SK-N-SH (cell line): Measurements from ENCODE around the gene PPP1R27. TPM values are rescaled to one million over a fixed set of nuclear protein-coding genes. Genes with fewer than 3 reads are reported as not detected.

Source experiments
- CTCF ChIA-PET: fragments of 300-600, 350-600 bp; formaldehyde crosslinking; extraction: SDS; loops from one replicate; lab custom pipeline; 2021; lab: Yijun Ruan, JAX
- POLR2A ChIA-PET: fragments of 350-600 bp; sonication (Branson Sonifier 250); formaldehyde crosslinking; extraction: SDS; loops from one replicate; lab custom pipeline; 2020; ENCODE audit warnings: antibody characterized with exemption, inconsistent platforms; lab: Yijun Ruan, JAX
- DNase-seq: peaks from one replicate; pipeline ENCODE4 v3.0.0; 2012
- H2AFZ ChIP-seq: fragments of 200-600 bp; sonication (generic); 2 replicates; pipeline ENCODE4 v1.8.1; 2016; ENCODE audit warnings: antibody characterized with exemption, mild to moderate bottlenecking, low read depth
- H3F3A ChIP-seq: fragments of 200-600 bp; sonication (generic); replicated peaks from 2 replicates; pipeline ENCODE3; 2016; ENCODE audit warnings: antibody characterized with exemption, mild to moderate bottlenecking; ENCODE audit not compliant: insufficient read depth
- H3K27ac ChIP-seq, 2 experiments: fragments of 200-500 bp in 1 of 2; fragments of 200-600 bp in 1 of 2; sonication (Bioruptor generic) in 1 of 2; sonication (generic), shearing (Covaris generic) in 1 of 2; 2 replicates each; pipeline versions ENCODE4 v1.5.1 to v1.6.1; 2014 to 2016; ENCODE audit warnings: low read depth in 2 of 2, inconsistent platforms in 1 of 2, low read length in 1 of 2, mild to moderate bottlenecking in 1 of 2, mixed read lengths in 1 of 2
- H3K27me3 ChIP-seq: fragments of 200-600 bp; sonication (generic), shearing (Covaris generic); 2 replicates; pipeline ENCODE4 v1.6.1; 2016; ENCODE audit warnings: mixed run types; ENCODE audit not compliant: insufficient read depth
- H3K36me3 ChIP-seq, 2 experiments: fragments of 200-500 bp in 1 of 2; fragments of 200-600 bp in 1 of 2; sonication (Bioruptor generic) in 1 of 2; sonication (generic) in 1 of 2; replicated peaks in 1 of 2; 2 replicates each; pipeline versions ENCODE3 to v1.5.1; 2014 to 2016; ENCODE audit warnings: low read length in 1 of 2, mild to moderate bottlenecking in 1 of 2; ENCODE audit not compliant: insufficient read depth in 2 of 2, control insufficient read depth in 1 of 2
- H3K4me1 ChIP-seq, 2 experiments: fragments of 200-500 bp in 1 of 2; fragments of 200-600 bp in 1 of 2; sonication (Bioruptor generic) in 1 of 2; sonication (generic), shearing (Covaris generic) in 1 of 2; 2 replicates each; pipeline versions ENCODE4 v1.5.1 to v1.6.1; 2014 to 2016; ENCODE audit warnings: low read depth in 1 of 2, low read length in 1 of 2, mixed run types in 1 of 2; ENCODE audit not compliant: insufficient read depth in 2 of 2, control insufficient read depth in 1 of 2
- H3K4me2 ChIP-seq: fragments of 200-600 bp; sonication (generic), shearing (Covaris generic); 2 replicates; pipeline ENCODE4 v1.6.1; 2017; ENCODE audit warnings: mixed run types
- H3K4me3 ChIP-seq, 2 experiments: fragments of 200-500 bp in 1 of 2; fragments of 200-600 bp in 1 of 2; sonication (Bioruptor generic) in 1 of 2; sonication (generic), shearing (Covaris generic) in 1 of 2; 2 replicates each; pipeline versions ENCODE4 v1.5.1 to v1.8.1; 2014 to 2016; ENCODE audit warnings: low read depth in 2 of 2, inconsistent platforms in 1 of 2, low read length in 1 of 2, mild to moderate bottlenecking in 1 of 2, mixed read lengths in 1 of 2, moderate library complexity in 1 of 2
- H3K79me2 ChIP-seq: fragments of 200-600 bp; sonication (generic); 2 replicates; pipeline ENCODE4 v1.8.1; 2017; ENCODE audit warnings: mild to moderate bottlenecking; ENCODE audit not compliant: insufficient read depth
- H3K9ac ChIP-seq: fragments of 200-600 bp; sonication (generic); 2 replicates; pipeline ENCODE4 v1.6.1; 2017; ENCODE audit warnings: mixed run types
- H3K9me2 ChIP-seq: fragments of 200-600 bp; sonication (generic); 2 replicates; pipeline ENCODE4 v1.6.1; 2017; ENCODE audit warnings: mixed run types
- H3K9me3 ChIP-seq: fragments of 200-600 bp; sonication (generic); 2 replicates; pipeline ENCODE4 v1.6.1; 2017; ENCODE audit warnings: mixed run types, mild to moderate bottlenecking, moderate library complexity
- H4K20me1 ChIP-seq: fragments of 200-600 bp; sonication (generic); 2 replicates; pipeline ENCODE4 v1.6.1; 2017; ENCODE audit warnings: mild to moderate bottlenecking, mixed run types; ENCODE audit not compliant: insufficient read depth
- CHD2 ChIP-seq: fragments of 150-350 bp; IDR thresholded peaks from 2 replicates; pipeline ENCODE4 v1.6.1; 2018; ENCODE audit warnings: low read length; ENCODE audit not compliant: partially characterized antibody
- ELF1 ChIP-seq: IDR thresholded peaks from 2 replicates; pipeline ENCODE4 v1.4.0; 2012
- EP300 ChIP-seq, 2 experiments: IDR thresholded peaks; 2 replicates each; pipeline versions ENCODE4 v1.4.0 to v1.6.1; 2012; ENCODE audit warnings: borderline replicate concordance in 1 of 2, low read depth in 1 of 2, low read length in 1 of 2
- EZH2phosphoT487 ChIP-seq: fragments of 200-600 bp; sonication (generic); IDR thresholded peaks from 2 replicates; pipeline ENCODE4 v1.6.1; 2017; ENCODE audit warnings: low read depth, mixed run types, mild to moderate bottlenecking, antibody characterized with exemption, moderate library complexity, borderline replicate concordance
- FOXM1 ChIP-seq: IDR thresholded peaks from 2 replicates; pipeline ENCODE4 v1.4.0; 2012; ENCODE audit warnings: low read depth, mild to moderate bottlenecking
- GATA2 ChIP-seq: sonication (generic); formaldehyde crosslinking; IDR thresholded peaks from 2 replicates; pipeline ENCODE4 v1.5.0; 2020; ENCODE audit warnings: mild to moderate bottlenecking, missing genetic modification reagents
- NRF1 ChIP-seq: IDR thresholded peaks from 2 replicates; pipeline ENCODE4 v1.6.1; 2012; ENCODE audit warnings: low read depth, mild to moderate bottlenecking, low read length
- PBX3 ChIP-seq: IDR thresholded peaks from 2 replicates; pipeline ENCODE4; 2012
- POLR2AphosphoS5 ChIP-seq: IDR thresholded peaks from 2 replicates; pipeline ENCODE4 v1.6.1; 2012; ENCODE audit warnings: low read depth, low read length
- RAD21 ChIP-seq: IDR thresholded peaks from 2 replicates; pipeline ENCODE4 v1.6.1; 2012; ENCODE audit warnings: mild to moderate bottlenecking, low read length
- RCOR1 ChIP-seq: fragments of 150-350 bp; IDR thresholded peaks from 2 replicates; pipeline ENCODE4 v1.6.1; 2017; ENCODE audit warnings: antibody characterized with exemption, low read length
- REST ChIP-seq: IDR thresholded peaks from 2 replicates; pipeline ENCODE4 v1.6.1; 2012; ENCODE audit warnings: mild to moderate bottlenecking, low read depth, low read length, moderate library complexity
- RFX5 ChIP-seq: IDR thresholded peaks from 2 replicates; pipeline ENCODE4 v1.6.1; 2012; ENCODE audit warnings: mild to moderate bottlenecking, improper control_type of control experiment, low read length
- SMC3 ChIP-seq: IDR thresholded peaks from 2 replicates; pipeline ENCODE4 v1.6.1; 2012; ENCODE audit warnings: low read depth, low read length, improper control_type of control experiment
- TCF12 ChIP-seq: IDR thresholded peaks from 2 replicates; pipeline ENCODE4 v1.4.0; 2012
- WGBS: methylation state at CpG from one replicate; pipeline ENCODE4 v1.1.6; 2017; ENCODE audit warnings: low lambda C conversion rate; 5-methylcytosine and 5-hydroxymethylcytosine counted together
- polyA plus RNA-seq, 3 experiments: library from polyadenylated mRNA; depleted of rRNA; stranded (reverse); fragments of >200 nt; gene quantifications; 2 replicates each; pipeline ENCODE4 v1.2.3, GENCODE V29; 2012
- TF ChIP-seq, protein P1 (sequence below): IDR thresholded peaks from 2 replicates; pipeline ENCODE4 v1.4.0; 2012; ENCODE audit warnings: low read depth, borderline replicate concordance

The PPP1R27 gene
- polyA plus RNA-seq, 1 of the 3 experiments (the other 2 are of a cell fraction) = 0.07 TPM

GRCh38 chr17:81792675-81793615 is 41.9 kb downstream of the PPP1R27 start:
- 60% methylated on average over 8 of the region's 8 CpGs for WGBS
- POLR2A ChIA-PET = no interaction called here

More at GRCh38 chr17:81792675-81793615, 41.9 kb downstream of the PPP1R27 start:
- Histone ChIP-seq H3K27ac (no peak overlapping the region), H3K4me3 (no peak overlapping the region), H3K27me3 (no peaks in the 10 kb centered on the region), H3K9me3 (no peaks in the 10 kb centered on the region), H3K4me1 (no peaks in the 10 kb centered on the region; a peak in 1 of 4 replicates), H3K4me2 (no peak overlapping the region), H3F3A (peaks cover 3% of the 10 kb centered on the region), H3K9ac (no peak overlapping the region), H3K9me2 (no peaks in the 10 kb centered on the region), H3K36me3 (no peaks in the 10 kb centered on the region), H4K20me1 (no peaks in the 10 kb centered on the region), H3K79me2 (no peaks in the 10 kb centered on the region), H2AFZ (no peak overlapping the region)
- TF ChIP-seq RAD21 (no peak), TCF12 (no peak), RFX5 (no peak), GATA2 (CRISPR knock-in tag) (no peak), EP300 (IDR thresholded peaks at IDR 0.05; ENCODE audit: borderline replicate concordance in 1 of 2, low read depth in 1 of 2, low read length in 1 of 2) (no peak), FOXM1 (no peak), SMC3 (no peak), REST (no peak), ELF1 (no peak), EZH2phosphoT487 (no peak), POLR2AphosphoS5 (no peak), NRF1 (no peak), PBX3 (no peak), RCOR1 (no peak), CHD2 (no peak)
- TF ChIP-seq, protein P1, sequence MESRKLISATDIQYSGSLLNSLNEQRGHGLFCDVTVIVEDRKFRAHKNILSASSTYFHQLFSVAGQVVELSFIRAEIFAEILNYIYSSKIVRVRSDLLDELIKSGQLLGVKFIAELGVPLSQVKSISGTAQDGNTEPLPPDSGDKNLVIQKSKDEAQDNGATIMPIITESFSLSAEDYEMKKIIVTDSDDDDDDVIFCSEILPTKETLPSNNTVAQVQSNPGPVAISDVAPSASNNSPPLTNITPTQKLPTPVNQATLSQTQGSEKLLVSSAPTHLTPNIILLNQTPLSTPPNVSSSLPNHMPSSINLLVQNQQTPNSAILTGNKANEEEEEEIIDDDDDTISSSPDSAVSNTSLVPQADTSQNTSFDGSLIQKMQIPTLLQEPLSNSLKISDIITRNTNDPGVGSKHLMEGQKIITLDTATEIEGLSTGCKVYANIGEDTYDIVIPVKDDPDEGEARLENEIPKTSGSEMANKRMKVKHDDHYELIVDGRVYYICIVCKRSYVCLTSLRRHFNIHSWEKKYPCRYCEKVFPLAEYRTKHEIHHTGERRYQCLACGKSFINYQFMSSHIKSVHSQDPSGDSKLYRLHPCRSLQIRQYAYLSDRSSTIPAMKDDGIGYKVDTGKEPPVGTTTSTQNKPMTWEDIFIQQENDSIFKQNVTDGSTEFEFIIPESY = no peak
- CTCF ChIA-PET = no interaction called here
- DNase-seq = no peak

Other genes starting within 250 kb of the PPP1R27 start
- gene NPLOC4, start 197.9 kb downstream of the PPP1R27 start, polyA plus RNA-seq (2012; rRNA removed) = 88.6 and 105 TPM in 2 replicates
- 4.7 and 6.0 TPM in 2 replicates for gene TSPAN10, start 197.9 kb downstream of the PPP1R27 start, polyA plus RNA-seq (2012; rRNA removed)
- gene PDE6G, start 178.5 kb downstream of the PPP1R27 start, polyA plus RNA-seq (2012; rRNA removed) = 4.4 and 5.0 TPM in 2 replicates
- gene OXLD1, start 168.4 kb downstream of the PPP1R27 start, polyA plus RNA-seq (2012; rRNA removed) = 103 and 124 TPM in 2 replicates
- gene CCDC137, start 168.3 kb downstream of the PPP1R27 start, polyA plus RNA-seq (2012; rRNA removed) = 55.1 and 62.4 TPM in 2 replicates
- gene ARL16, start 151.3 kb downstream of the PPP1R27 start, polyA plus RNA-seq (2012; rRNA removed) = 148 and 166 TPM in 2 replicates
- gene HGS, start 151.0 kb downstream of the PPP1R27 start, polyA plus RNA-seq (2012; rRNA removed) = 184 and 192 TPM in 2 replicates
- 255 and 322 TPM in 2 replicates for gene MRPL12, start 131.7 kb downstream of the PPP1R27 start, polyA plus RNA-seq (2012; rRNA removed)
- 29.9 and 34.7 TPM in 2 replicates for gene SLC25A10, start 122.8 kb downstream of the PPP1R27 start, polyA plus RNA-seq (2012; rRNA removed)
- gene GCGR, start 30.9 kb downstream of the PPP1R27 start, polyA plus RNA-seq (2012; rRNA removed) = not detected in 2 replicates
- 120 and 156 TPM in 2 replicates for gene MCRIP1, start 1.8 kb downstream of the PPP1R27 start, polyA plus RNA-seq (2012; rRNA removed)
- 112 and 165 TPM in 2 replicates for gene P4HB, start 25.5 kb upstream of the PPP1R27 start, polyA plus RNA-seq (2012; rRNA removed)
- gene ARHGDIA, start 36.3 kb upstream of the PPP1R27 start, polyA plus RNA-seq (2012; rRNA removed) = 184 and 385 TPM in 2 replicates
- 176 and 269 TPM in 2 replicates for gene ALYREF, start 56.5 kb upstream of the PPP1R27 start, polyA plus RNA-seq (2012; rRNA removed)
- 1,022 and 1,275 TPM in 2 replicates for gene ANAPC11, start 56.7 kb upstream of the PPP1R27 start, polyA plus RNA-seq (2012; rRNA removed)
- 0.91 and 2.4 TPM in 2 replicates for gene NPB, start 67.2 kb upstream of the PPP1R27 start, polyA plus RNA-seq (2012; rRNA removed)
- gene PCYT2, start 76.3 kb upstream of the PPP1R27 start, polyA plus RNA-seq (2012; rRNA removed) = 46.2 and 54.1 TPM in 2 replicates
- gene SIRT7, start 83.1 kb upstream of the PPP1R27 start, polyA plus RNA-seq (2012; rRNA removed) = 32.6 and 34.1 TPM in 2 replicates
- 30.3 and 38.7 TPM in 2 replicates for gene MAFG, start 92.7 kb upstream of the PPP1R27 start, polyA plus RNA-seq (2012; rRNA removed)
- gene PYCR1, start 102.2 kb upstream of the PPP1R27 start, polyA plus RNA-seq (2012; rRNA removed) = 121 and 165 TPM in 2 replicates
- not detected in 2 replicates for gene MYADML2, start 112.2 kb upstream of the PPP1R27 start, polyA plus RNA-seq (2012; rRNA removed)
- gene NOTUM, start 126.1 kb upstream of the PPP1R27 start, polyA plus RNA-seq (2012; rRNA removed) = 0.33 and 0.36 TPM in 2 replicates
- 27.5 and 36.2 TPM in 2 replicates for gene ASPSCR1, start 142.6 kb upstream of the PPP1R27 start, polyA plus RNA-seq (2012; rRNA removed)
- 247 and 255 TPM in 2 replicates for gene CENPX, start 187.8 kb upstream of the PPP1R27 start, polyA plus RNA-seq (2012; rRNA removed)
- gene LRRC45, start 188.3 kb upstream of the PPP1R27 start, polyA plus RNA-seq (2012; rRNA removed) = 30.3 and 31.5 TPM in 2 replicates
- 69.9 and 83.6 TPM in 2 replicates for gene RAC3, start 196.6 kb upstream of the PPP1R27 start, polyA plus RNA-seq (2012; rRNA removed)
- gene DCXR, start 202.6 kb upstream of the PPP1R27 start, polyA plus RNA-seq (2012; rRNA removed) = 153 and 190 TPM in 2 replicates
- 54.4 and 68.6 TPM in 2 replicates for gene RFNG, start 216.8 kb upstream of the PPP1R27 start, polyA plus RNA-seq (2012; rRNA removed)
- 264 and 272 TPM in 2 replicates for gene GPS1, start 216.8 kb upstream of the PPP1R27 start, polyA plus RNA-seq (2012; rRNA removed)
- gene DUS1L, start 230.8 kb upstream of the PPP1R27 start, polyA plus RNA-seq (2012; rRNA removed) = 144 and 163 TPM in 2 replicates